Esophagus (tissue), 2 donors: ENCODE data around the gene BTC. TPM values are rescaled to one million over a fixed set of nuclear protein-coding genes. Genes with fewer than 3 reads are reported as not detected.

Experiments
- H3K27ac ChIP-seq, 2 donors: one replicate each; pipeline ENCODE4 v1.5.1; 2013; ENCODE audit warnings: low read depth in 2 of 2, mild to moderate bottlenecking in 2 of 2, inconsistent platforms in 1 of 2, low read length in 1 of 2, moderate library complexity in 1 of 2
- H3K27me3 ChIP-seq, 2 donors: one replicate each; pipeline ENCODE4 v1.6.1; 2013; ENCODE audit warnings: low read length in 2 of 2, control low read depth in 1 of 2, mild to moderate bottlenecking in 1 of 2; ENCODE audit not compliant: insufficient read depth in 2 of 2, control insufficient read depth in 1 of 2
- H3K36me3 ChIP-seq, 2 donors: one replicate each; pipeline ENCODE4 v1.6.1; 2013; ENCODE audit warnings: low read length in 1 of 2; ENCODE audit not compliant: control insufficient read depth in 2 of 2, insufficient read depth in 2 of 2
- H3K4me1 ChIP-seq, 2 donors: one replicate each; pipeline ENCODE4 v1.6.1; 2013; ENCODE audit warnings: low read length in 1 of 2; ENCODE audit not compliant: control insufficient read depth in 2 of 2, insufficient read depth in 2 of 2
- H3K4me3 ChIP-seq, 2 donors: one replicate each; pipeline ENCODE4 v1.5.1; 2013; ENCODE audit warnings: low read length in 2 of 2, mild to moderate bottlenecking in 2 of 2, low read depth in 1 of 2, moderate library complexity in 1 of 2
- H3K9me3 ChIP-seq, 2 donors: one replicate each; pipeline ENCODE4 v1.6.1; 2013; ENCODE audit warnings: mild to moderate bottlenecking in 2 of 2, low read depth in 1 of 2, low read length in 1 of 2, moderate library complexity in 1 of 2; ENCODE audit not compliant: control insufficient read depth in 2 of 2, insufficient read depth in 1 of 2
- WGBS, 2 donors: extraction: QIAGEN DNeasy Blood & Tissue Kit; methylation state at CpG; one replicate each; pipeline ENCODE4 v1.1.7; 2013; 5-methylcytosine and 5-hydroxymethylcytosine counted together
- polyA plus RNA-seq, 2 donors: library from polyadenylated mRNA; stranded (reverse); fragments of 200-250 nt; gene quantifications; one replicate each; pipeline ENCODE4 v1.2.3, GENCODE V29; 2013
- donor health status: healthy with polysubstance abuse.
- donor health status: Bipolar disorder and iron deficiency.

Gene BTC
- polyA plus RNA-seq, 2 donors, result 4.1 to 4.2 TPM

GRCh38 chr4:74800310-74800709 is 6.0 kb upstream of the BTC start:
- Histone ChIP-seq H3K4me1 (no peaks in the 10 kb centered on the region), H3K36me3 (no peaks in the 10 kb centered on the region), H3K9me3 (no peaks in the 10 kb centered on the region), H3K27me3 (no peaks in the 10 kb centered on the region), H3K4me3 (no peak overlapping the region), H3K27ac (no peak overlapping the region)
- WGBS, 2 donors, result 71 to 89% methylated on average over 3 of the region's 3 CpGs

GRCh38 chr4:74796631-74797030 is 2.3 kb upstream of the BTC start:
- Histone ChIP-seq H3K36me3 (no peaks in the 10 kb centered on the region), H3K4me3 (no peak overlapping the region), H3K27me3 (no peaks in the 10 kb centered on the region), H3K4me1 (no peaks in the 10 kb centered on the region), H3K27ac (peak overlapping the region; percentile 39 to 85), H3K9me3 (no peaks in the 10 kb centered on the region)
- WGBS, 2 donors, result 44 to 67% methylated on average over 4 of the region's 4 CpGs

DNA sequence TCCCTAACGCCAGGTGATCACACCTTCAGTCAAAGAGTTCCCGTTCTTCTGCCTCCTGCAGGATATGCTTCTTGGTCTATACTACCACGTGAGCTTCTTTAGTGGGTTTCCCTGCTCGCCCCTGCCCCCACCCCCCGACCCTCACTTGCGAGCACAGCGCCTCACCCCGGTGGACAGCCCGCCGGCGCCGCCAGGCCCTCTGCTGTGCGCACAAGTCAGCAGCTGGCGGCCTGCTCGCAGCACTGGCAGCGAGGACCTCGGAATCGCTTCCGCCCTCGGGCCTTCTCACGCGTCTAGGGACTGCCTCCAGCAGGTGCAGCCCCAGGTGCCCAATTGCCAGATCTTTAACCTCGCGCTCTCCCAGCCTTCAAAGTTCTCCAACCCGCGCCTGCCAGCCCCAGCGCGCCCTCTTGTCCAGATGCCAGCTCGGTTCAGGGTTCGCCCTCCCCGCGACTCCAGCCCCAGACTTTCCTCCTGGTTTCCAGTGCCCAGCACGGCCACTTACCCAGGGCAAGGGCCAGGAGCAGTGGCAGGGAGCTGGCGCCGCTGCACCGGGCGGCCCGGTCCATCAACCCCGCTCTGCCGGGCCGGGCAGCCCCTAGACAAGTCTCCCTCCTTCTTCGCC is 454 bp downstream of the BTC start:
- H3K27me3 ChIP-seq, result no peaks in the 10 kb centered on the region
- no peaks in the 10 kb centered on the region for H3K9me3 ChIP-seq
- no peaks in the 10 kb centered on the region for H3K36me3 ChIP-seq
- H3K4me1 ChIP-seq, result no peaks in the 10 kb centered on the region
- H3K4me3 ChIP-seq, result peak overlapping the region; percentile 57 to 90
- H3K27ac ChIP-seq, result peak overlapping the region; percentile 86 to 91
- WGBS, 2 donors, result 2% methylated on average over 42 of the region's 42 CpGs

DNA sequence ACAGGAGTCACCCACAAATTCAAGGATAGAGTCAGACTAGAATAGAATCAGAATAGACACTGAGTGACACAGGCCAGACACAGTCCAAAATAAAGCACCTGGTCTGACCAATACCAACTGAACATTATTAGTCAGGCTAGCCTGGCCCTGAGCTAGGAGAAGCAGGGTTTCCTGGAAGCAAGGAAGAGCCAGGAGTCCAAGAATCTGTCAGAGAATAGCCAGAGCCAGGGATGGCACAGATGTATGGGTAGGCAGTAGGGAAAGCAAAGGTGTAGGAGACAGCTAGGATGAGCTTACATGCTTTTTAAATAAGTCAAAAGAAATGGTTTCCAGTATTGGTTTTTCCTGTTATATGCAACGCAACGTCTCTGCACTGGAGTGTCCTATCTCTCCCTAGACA is 3.7 kb downstream of the BTC start:
- no peak overlapping the region for H3K27ac ChIP-seq
- no peaks in the 10 kb centered on the region for H3K4me1 ChIP-seq

DNA sequence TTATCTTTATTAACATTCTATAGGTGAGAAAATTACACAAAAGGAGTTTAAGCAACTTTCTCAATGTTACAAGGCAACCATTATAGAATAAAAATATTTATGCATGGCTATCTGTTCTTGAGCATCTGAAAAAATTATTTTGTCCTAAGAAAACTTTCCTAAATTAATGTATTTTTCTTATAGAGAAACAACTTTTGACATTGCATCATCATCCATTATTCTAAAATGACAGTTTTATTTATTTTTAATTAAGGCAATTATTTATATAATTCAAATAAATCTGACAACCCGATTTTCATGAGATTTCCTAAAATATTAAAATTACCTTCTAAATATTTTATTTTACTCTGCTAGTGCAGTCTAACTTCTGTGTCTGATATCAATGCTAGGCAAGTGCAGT is 4.8 kb downstream of the BTC start:
- Histone ChIP-seq H3K36me3 (no peaks in the 10 kb centered on the region), H3K27ac (no peak overlapping the region), H3K4me1 (no peaks in the 10 kb centered on the region), H3K27me3 (no peaks in the 10 kb centered on the region), H3K4me3 (no peak overlapping the region), H3K9me3 (no peaks in the 10 kb centered on the region)
- 45 to 79% methylated on average over 1 of the region's 1 CpG for WGBS, 2 donors

More for the DNA sequence above, 3.7 kb downstream of the BTC start:
- H3K36me3 ChIP-seq, result no peaks in the 10 kb centered on the region
- H3K9me3 ChIP-seq, result no peaks in the 10 kb centered on the region
- no peak overlapping the region for H3K4me3 ChIP-seq
- H3K27me3 ChIP-seq, result no peaks in the 10 kb centered on the region
- WGBS, 2 donors, result 90 to 97% methylated on average over 2 of the region's 2 CpGs

- no peaks in the 10 kb centered on the region for H3K27me3 ChIP-seq
- no peaks in the 10 kb centered on the region for H3K36me3 ChIP-seq
Observed at GRCh38 chr4:74777531-74777930, 16.8 kb downstream of the BTC start.

DNA sequence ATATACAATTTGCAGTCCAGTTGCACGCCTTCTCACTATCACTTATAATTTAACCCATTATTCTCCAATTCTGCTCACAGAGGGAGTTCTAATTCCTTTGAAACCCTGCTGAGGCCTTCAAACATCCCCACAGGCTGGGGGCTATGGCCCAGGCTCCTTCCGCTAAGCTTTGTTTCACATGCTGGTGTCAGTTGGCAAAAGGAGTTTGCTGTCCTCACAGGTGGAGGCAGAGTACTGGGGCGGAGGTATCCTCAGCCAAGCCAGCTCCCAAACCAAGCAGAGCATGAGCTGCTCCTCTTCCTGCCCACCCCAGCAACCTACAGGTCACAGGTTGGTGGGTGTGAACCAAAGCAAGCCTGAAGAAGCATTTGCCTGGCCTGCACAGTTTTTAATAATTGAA is 21.5 kb downstream of the BTC start:
- no peaks in the 10 kb centered on the region for H3K36me3 ChIP-seq
- no peaks in the 10 kb centered on the region for H3K4me1 ChIP-seq
- no peak overlapping the region for H3K4me3 ChIP-seq
- WGBS, 2 donors, result 82 to 87% methylated on average over 3 of the region's 3 CpGs
- H3K27me3 ChIP-seq, result no peaks in the 10 kb centered on the region
- H3K9me3 ChIP-seq, result no peaks in the 10 kb centered on the region
- H3K27ac ChIP-seq, result no peak overlapping the region

More at GRCh38 chr4:74777531-74777930, 16.8 kb downstream of the BTC start:
- H3K4me3 ChIP-seq, result no peak overlapping the region
- H3K27ac ChIP-seq, result no peak overlapping the region
- no peaks in the 10 kb centered on the region for H3K9me3 ChIP-seq
- no peaks in the 10 kb centered on the region for H3K4me1 ChIP-seq

- Histone ChIP-seq H3K27ac (no peak overlapping the region), H3K27me3 (no peaks in the 10 kb centered on the region), H3K36me3 (no peaks in the 10 kb centered on the region), H3K4me3 (no peak overlapping the region), H3K9me3 (no peaks in the 10 kb centered on the region), H3K4me1 (no peaks in the 10 kb centered on the region)
- 56 to 71% methylated on average over 2 of the region's 2 CpGs for WGBS, 2 donors
Observed at GRCh38 chr4:74772106-74772505, 22.2 kb downstream of the BTC start.

- H3K36me3 ChIP-seq, result no peaks in the 10 kb centered on the region
- no peak overlapping the region for H3K27ac ChIP-seq
- no peaks in the 10 kb centered on the region for H3K27me3 ChIP-seq
- WGBS, 2 donors, result 89 to 93% methylated on average over 4 of the region's 4 CpGs
- H3K9me3 ChIP-seq, result no peaks in the 10 kb centered on the region
- H3K4me1 ChIP-seq, result no peaks in the 10 kb centered on the region
- H3K4me3 ChIP-seq, result no peak overlapping the region
Observed at GRCh38 chr4:74770226-74770910, 24.0 kb downstream of the BTC start.
